ENCODE data around the gene SLAMF6.
A peak's percentile ranks its signal among the peaks of the same experiment; 100 is the strongest.
"Not testable (repeated sequence)": the region's sequence is repeated elsewhere in the genome, so short reads cannot be mapped to it uniquely, and the experiment has no call there.

SLAMF6 gene

DNA sequence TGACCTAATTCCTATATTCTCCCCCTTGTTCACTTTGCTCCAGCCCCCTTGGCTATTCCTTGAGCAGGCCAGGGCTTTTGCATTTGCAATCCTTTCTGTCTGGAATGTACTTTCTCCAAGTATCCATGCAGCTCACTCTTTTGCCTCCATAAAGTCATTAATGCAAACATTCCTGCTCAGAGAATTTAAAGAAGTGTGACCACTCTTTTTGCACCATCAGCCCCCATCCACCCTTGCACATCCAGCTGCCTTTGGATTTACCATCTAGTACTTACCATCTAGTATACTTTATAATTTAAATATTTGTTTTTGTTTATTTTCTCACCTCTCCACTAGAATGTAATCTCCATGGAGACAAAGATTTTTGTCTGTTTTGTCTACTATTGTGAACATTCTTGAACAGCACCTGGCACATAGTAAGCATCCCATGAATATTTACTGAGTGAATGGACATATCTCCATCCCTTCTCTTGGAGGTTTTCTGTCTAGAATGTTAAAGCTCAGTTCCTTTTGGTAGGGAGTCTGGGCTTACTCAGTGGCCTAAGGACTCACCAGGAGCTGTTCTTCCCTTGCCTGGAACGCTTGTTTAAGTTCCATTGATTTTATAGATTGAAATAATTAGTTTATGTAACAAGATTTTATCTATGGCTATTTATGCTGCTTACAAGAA lies 22.6 kb downstream of the SLAMF6 start:
- no peak for DNase-seq

DNA sequence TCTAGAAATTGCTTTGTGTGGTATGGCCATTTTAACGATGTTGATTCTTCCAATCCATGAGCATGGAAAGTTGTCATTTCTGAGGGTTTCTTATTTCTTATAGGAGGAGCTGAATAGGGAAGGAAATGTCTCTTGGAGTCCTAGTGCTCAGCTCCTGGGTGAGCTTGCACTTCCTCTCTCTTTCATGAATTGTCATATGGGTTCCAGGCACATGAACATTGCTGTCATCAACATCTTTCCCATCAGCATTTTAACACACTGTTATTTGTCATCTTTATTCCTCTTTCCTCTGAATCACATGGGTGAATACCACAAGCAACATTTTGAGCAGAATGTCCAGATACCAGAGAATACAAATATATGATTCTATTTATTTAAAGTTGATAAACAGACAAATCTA lies 23.4 kb downstream of the SLAMF6 start:
- DNase-seq, result peak; percentile 11

DNA sequence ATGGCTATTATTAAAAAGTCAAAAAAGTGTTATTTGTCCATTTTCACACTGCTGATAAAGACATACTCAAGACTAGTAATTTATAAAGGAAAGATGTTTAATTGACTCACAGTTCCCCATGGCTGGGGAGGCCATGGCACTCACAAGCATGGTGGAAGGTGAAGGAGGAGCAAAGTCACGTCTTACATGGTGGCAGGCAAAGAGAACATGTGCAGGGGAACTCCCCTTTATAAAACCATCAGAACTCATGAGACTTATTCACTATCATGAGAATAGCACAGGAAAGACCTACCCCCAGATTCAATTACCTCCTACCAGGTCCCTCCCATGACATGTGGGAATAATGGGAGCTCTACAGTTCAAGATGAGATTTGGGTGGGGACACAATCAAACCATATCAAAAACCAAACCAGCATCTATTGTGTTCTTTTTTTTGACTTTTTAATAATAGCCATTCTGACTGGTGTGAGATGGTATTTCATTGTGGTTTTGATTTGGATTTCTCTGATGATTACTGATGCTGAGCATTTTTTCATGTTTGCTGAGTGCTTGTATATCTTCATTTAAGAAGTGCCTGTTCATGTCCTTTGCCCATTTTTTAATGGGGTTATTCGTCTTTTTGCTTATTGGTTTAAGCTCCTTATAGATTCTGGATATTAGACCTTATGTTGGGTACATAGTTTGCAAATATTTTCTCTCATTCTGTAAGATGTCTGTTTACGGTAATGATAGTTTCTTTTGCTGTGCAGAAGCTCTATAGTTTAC lies 24.6 kb downstream of the SLAMF6 start:
- not testable (repeated sequence) for DNase-seq

GRCh38 chr1:160496334-160496733 lies 26.7 kb downstream of the SLAMF6 start:
- no peak for DNase-seq

DNA sequence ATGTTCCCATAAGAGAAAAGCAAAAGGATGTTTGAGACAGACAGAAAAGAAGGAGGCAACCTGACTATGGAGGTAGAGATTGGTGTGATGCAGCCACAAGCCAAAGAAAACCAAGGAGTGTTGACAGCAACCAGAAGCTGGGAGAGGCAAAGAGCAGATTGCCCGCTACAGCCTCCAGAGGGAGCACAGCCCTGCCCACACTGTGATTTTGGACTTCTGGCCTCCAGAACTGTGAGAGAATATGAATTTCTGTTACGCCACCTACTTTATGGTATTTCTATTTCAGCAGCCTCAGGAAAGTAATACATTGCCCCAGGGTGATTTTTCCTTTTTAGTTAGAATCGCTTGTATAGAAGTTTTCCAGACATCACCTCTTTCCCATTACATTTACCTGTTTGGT lies 28.4 kb downstream of the SLAMF6 start:
- DNase-seq, result no peak

DNA sequence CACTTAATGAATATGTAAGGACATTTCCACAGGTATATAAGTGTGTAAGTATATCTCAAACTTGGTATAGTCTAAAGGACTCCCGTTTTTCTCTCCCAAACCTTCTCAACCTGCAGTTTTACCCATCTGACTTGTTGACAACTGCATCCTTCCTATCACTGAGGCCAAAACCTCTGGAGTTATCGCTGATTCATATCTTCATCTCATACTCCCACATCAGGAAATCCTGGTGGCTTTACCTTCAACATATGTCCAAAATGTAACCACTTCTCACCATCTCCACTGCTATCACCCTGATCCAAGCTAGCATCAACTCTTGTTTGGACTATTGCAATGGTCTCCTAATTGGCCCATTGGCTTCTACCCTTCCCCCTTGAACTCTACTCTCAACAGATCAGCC lies 30.4 kb downstream of the SLAMF6 start:
- no peak for DNase-seq

DNA sequence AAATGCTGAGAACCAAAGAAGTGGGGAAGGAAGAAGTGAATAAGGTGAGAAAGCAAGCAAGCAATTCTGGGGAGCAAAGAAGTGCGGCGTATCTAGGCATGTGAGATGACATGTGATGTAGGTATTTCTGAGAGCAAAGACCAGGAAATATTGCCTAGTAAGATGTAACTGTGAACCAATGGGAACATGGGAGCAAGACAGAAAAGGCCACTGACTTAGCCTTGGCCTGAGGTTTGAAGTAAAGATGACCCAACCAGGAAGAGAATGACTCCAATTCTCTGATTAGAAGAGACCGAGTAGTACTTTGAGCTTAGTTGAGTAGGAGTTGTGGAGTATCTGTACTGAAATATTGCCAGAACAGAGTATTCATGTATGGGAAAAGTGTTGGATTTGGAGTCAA lies 31.1 kb downstream of the SLAMF6 start:
- DNase-seq, result no peak

DNA sequence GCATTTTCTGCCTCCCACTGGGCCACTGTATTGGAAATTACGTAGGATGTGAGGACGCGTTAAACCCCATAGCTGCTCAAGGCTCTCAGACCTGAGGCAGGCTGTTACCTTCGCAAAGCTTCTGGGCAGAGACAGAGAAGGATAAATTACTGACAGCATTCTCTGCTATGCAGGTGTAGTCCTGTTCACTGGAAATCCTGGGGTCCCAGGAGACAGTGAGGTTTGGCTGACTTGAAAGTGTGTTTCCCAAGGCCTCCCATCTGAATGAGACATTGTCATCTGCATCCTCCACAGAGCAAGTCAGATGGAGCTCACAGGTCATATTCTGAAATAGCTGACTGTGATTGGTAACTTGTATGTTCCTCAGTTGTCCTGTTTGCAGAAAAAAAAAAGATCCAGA lies 32.0 kb downstream of the SLAMF6 start:
- DNase-seq, result no peak

DNA sequence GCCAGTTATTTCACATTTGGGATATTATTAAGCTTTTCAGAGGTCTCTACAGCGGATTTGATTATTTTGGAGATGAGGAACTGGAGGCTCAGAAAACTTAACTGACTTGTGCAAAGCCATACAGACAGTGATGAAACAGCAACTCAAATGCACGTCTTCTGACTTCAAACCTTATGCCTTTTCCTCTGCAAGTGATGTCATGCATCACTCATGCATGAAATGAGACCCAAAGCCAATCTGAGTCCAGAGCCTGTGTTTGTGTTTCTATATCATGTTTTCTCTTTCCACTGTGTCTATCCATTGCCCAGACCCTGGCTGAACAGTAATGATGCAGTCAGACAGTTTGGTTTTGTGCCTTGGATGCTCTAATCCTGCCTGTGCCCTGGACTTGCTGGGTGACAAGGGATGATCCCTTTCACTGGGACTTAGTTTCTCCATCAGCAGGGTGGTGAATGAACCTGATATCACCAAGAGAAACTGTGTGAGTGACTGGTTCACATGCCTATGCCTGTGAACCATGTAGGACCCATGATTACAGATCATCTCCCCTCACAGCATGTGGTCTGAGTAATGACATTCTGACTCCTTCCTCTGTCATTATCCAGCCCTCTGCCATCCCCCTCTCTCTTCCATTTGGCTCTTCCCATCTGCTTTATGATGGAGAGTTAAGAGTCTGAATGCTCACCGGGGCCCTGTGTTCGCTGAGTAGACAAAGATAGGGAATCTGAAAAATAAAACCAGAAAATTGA lies 33.4 kb downstream of the SLAMF6 start:
- DNase-seq, result no peak

- peak; percentile 33 for DNase-seq
These were observed 34.6 kb downstream of the SLAMF6 start for GRCh38 chr1:160488347-160489058.

GRCh38 chr1:160486453-160486852 lies 36.6 kb downstream of the SLAMF6 start:
- DNase-seq, result no peak

- DNase-seq, result no peak
These were observed 39.4 kb downstream of the SLAMF6 start for GRCh38 chr1:160483505-160484185.

DNA sequence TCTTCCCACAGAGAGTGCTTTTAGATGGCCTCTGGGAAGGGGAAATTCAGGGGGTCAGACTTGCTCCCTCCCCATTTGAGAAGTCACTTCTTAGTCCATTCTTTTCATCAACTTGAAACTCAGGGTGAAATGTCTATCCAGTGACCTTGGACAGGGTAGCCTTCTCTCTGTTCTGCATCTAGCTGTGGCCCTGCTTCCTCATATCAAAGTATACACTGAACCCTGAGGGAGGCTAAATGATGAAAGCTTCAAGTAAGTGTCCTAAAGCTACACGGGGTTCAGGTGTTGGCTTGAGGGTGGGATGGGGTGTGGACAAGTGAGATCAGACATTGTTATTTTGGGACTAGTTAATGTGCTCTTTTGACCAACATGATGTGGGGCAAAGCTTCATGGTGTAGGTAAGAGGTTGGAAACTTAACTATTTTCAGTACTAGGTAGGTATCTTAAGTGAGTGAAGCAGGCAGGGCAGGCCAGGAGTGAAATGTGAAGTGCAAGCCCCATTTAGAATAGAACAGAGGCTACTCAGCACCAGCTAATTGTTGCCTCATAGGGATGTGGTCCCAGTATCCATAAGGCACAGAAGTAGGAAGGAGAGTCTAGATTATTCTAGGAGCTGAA lies 41.0 kb downstream of the SLAMF6 start:
- no peak for DNase-seq

DNA sequence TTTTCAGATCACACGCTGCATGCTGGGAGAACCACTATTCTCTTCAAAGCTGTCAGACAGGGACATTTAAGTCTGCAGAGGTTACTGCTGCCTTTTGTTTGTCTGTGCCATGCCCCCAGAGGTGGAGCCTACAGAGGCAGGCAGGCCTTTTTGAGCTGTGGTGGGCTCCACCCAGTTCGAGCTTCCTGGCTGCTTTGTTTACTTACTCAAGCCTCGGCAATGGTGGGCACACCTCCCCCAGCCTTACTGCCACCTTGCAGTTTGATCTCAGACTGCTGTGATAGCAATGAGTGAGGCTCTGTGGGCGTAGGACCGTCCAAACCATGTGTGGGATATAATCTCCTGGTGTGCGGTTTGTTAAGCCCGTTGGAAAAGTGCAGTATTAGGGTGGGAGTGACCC lies 42.3 kb downstream of the SLAMF6 start:
- not testable (repeated sequence) for DNase-seq

DNA sequence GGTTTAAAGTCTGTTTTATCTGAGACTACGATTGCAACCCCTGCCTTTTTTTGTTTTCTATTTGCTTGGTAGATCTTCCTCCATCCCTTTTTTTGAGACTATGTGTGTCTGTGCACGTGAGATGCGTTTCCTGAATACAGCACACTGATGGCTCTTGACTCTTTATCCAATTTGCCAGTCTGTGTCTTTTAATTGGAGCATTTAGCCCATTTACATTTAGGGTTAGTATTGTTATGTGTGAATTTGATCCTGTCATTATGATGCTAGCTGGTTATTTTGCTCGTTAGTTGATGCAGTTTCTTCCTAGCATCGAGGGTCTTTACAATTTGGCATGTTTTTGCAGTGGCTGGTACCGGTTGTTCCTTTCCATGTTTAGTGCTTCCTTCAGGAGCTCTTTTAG lies 44.0 kb downstream of the SLAMF6 start:
- DNase-seq, result not testable (repeated sequence)

GRCh38 chr1:160474392-160475242 lies 48.4 kb downstream of the SLAMF6 start:
- DNase-seq, result no peak

- no peak for DNase-seq
These were observed 50.9 kb downstream of the SLAMF6 start for GRCh38 chr1:160472112-160472511.

GRCh38 chr1:160471253-160471652 lies 51.8 kb downstream of the SLAMF6 start:
- no peak for DNase-seq

DNA sequence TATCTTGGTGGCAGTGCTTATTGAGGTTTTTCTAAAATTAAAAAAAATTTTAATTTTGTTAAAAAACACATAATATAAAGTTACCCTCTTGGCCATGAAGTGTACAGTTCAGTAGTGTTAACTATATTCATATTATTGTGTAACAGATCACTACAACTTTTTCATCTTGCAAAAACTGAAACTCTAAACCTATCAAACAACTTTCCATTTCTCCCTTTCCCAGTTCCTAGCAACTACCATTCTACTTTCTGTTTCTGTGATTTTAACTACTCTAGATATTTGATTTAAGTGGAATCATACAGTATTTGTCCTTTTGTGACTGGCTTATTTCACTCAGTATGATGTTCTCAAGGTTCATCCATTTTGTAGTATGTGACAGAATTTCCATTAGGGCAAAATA lies 55.5 kb downstream of the SLAMF6 start:
- DNase-seq, result no peak

GRCh38 chr1:160466961-160467360 lies 56.1 kb downstream of the SLAMF6 start:
- DNase-seq, result no peak

- DNase-seq, result no peak
These were observed 57.9 kb downstream of the SLAMF6 start for GRCh38 chr1:160465123-160465522.
